ENCODE data around the gene FRMPD3.

DNA sequence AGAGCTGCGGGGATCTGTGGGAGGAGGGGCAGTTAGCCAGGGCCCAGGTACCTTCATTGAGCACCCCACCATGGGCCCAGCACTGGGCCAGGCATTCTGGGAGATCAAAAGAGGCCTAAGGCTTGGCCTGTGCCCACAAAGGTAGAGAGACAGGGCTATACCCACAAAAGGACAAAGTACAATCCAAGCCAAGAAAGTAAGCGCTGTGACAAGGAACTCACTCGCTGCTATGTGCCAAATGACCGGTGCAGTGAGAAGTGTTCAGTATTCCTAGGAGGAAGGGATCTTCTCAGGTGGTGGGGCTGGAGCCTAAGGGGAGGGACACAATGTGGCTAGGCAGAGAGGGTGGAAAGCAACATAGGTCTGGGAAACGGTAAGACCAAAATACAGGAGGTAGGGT, 8.8 kb upstream of the FRMPD3 start:
- TF ChIP-seq POLR2A (IDR thresholded peaks at IDR 0.05) (no peak), EP300 (IDR thresholded peaks at IDR 0.05) (no peak)
- TF ChIP-seq, protein P1, sequence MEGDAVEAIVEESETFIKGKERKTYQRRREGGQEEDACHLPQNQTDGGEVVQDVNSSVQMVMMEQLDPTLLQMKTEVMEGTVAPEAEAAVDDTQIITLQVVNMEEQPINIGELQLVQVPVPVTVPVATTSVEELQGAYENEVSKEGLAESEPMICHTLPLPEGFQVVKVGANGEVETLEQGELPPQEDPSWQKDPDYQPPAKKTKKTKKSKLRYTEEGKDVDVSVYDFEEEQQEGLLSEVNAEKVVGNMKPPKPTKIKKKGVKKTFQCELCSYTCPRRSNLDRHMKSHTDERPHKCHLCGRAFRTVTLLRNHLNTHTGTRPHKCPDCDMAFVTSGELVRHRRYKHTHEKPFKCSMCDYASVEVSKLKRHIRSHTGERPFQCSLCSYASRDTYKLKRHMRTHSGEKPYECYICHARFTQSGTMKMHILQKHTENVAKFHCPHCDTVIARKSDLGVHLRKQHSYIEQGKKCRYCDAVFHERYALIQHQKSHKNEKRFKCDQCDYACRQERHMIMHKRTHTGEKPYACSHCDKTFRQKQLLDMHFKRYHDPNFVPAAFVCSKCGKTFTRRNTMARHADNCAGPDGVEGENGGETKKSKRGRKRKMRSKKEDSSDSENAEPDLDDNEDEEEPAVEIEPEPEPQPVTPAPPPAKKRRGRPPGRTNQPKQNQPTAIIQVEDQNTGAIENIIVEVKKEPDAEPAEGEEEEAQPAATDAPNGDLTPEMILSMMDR (IDR thresholded peaks at IDR 0.05): no peak
